ENCODE data around the gene SMAP1.

DNA sequence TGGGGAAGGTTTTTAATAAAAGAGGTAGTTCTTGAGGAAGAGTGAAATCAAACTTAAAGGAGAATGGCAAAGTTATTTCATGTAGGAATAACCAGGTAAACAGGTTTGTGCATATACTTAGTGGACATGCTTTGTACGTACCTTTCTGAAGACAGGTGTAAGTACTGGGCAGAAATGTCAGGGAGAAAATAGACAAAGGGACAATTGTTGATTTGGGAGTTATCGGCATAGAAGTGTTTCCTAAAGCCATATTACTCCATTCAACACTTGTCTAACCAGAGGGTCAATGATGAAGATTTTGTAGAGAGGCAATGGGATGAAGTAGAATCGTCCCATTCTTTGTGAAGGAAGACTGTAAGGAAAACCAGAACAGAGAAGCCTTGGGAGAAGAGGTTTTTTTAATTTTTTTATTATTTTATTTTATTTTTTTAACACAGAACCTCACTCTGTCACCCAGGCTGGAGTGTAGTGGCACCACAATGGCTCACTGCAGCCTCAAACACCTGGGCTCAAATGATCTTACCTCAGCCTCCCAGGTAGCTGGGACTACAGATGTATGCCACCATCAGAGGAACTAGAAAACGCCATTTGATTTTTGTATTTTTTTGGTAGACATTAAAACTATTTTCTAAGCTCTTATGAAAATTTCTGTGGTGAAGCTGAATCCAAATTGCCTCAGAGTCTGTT lies 18.0 kb downstream of the SMAP1 start:
- TF ChIP-seq ATF2 (tag by site-specific recombination; IDR thresholded peaks at IDR 0.05; ENCODE audit: low read depth) (no peak), ZNF600 (tag by site-specific recombination; IDR thresholded peaks at IDR 0.05) (no peak), ZNF747 (tag by site-specific recombination; IDR thresholded peaks at IDR 0.05) (no peak), ZNF211 (tag by site-specific recombination; IDR thresholded peaks at IDR 0.05; ENCODE audit: low read depth) (no peak), HOXA7 (CRISPR knock-in tag; IDR thresholded peaks at IDR 0.05; ENCODE audit: borderline replicate concordance) (no peak)
- TF ChIP-seq, protein P1, sequence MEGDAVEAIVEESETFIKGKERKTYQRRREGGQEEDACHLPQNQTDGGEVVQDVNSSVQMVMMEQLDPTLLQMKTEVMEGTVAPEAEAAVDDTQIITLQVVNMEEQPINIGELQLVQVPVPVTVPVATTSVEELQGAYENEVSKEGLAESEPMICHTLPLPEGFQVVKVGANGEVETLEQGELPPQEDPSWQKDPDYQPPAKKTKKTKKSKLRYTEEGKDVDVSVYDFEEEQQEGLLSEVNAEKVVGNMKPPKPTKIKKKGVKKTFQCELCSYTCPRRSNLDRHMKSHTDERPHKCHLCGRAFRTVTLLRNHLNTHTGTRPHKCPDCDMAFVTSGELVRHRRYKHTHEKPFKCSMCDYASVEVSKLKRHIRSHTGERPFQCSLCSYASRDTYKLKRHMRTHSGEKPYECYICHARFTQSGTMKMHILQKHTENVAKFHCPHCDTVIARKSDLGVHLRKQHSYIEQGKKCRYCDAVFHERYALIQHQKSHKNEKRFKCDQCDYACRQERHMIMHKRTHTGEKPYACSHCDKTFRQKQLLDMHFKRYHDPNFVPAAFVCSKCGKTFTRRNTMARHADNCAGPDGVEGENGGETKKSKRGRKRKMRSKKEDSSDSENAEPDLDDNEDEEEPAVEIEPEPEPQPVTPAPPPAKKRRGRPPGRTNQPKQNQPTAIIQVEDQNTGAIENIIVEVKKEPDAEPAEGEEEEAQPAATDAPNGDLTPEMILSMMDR (tag by site-specific recombination; IDR thresholded peaks at IDR 0.05) = no peak
